SU-DHL-6 (cell line): ENCODE measurements around the gene OR6C70.

Source experiments
- H2AFZ ChIP-seq: fragments of 200-600 bp; sonication (generic); 2 replicates; pipeline ENCODE4 v1.6.1; 2014; ENCODE audit warnings: low read depth, mild to moderate bottlenecking, moderate library complexity, mixed read lengths, antibody characterized with exemption, low read length; ENCODE audit not compliant: severe bottlenecking
- H3F3A ChIP-seq: fragments of 200-600 bp; shearing (Covaris generic); 2 replicates; pipeline ENCODE4 v1.6.0; 2016; ENCODE audit warnings: antibody characterized with exemption, mild to moderate bottlenecking; ENCODE audit not compliant: insufficient read depth
- H3K27ac ChIP-seq: fragments of 200-600 bp; sonication (generic); 2 replicates; pipeline ENCODE4 v1.5.1; 2016; ENCODE audit warnings: low read depth, mild to moderate bottlenecking, low read length, moderate library complexity, mixed read lengths
- H3K27me3 ChIP-seq: fragments of 200-600 bp; sonication (generic), shearing (Covaris generic); 2 replicates; pipeline ENCODE4 v1.6.0; 2014; ENCODE audit warnings: mild to moderate bottlenecking, low read length
- H3K36me3 ChIP-seq: fragments of 200-600 bp; sonication (generic); 2 replicates; pipeline ENCODE4 v1.6.1; 2014; ENCODE audit warnings: mild to moderate bottlenecking, low read length, mixed read lengths
- H3K4me2 ChIP-seq: fragments of 300-600, 200-600 bp; shearing (Covaris generic), sonication (generic); 2 replicates; pipeline ENCODE4 v1.6.0; 2014; ENCODE audit warnings: low read length, low read depth, mild to moderate bottlenecking; ENCODE audit not compliant: poor library complexity, severe bottlenecking
- H3K4me3 ChIP-seq: fragments of 200-600 bp; sonication (generic); 2 replicates; pipeline ENCODE4 v1.5.1; 2014; ENCODE audit warnings: antibody characterized with exemption, low read length, mild to moderate bottlenecking, mixed read lengths; ENCODE audit not compliant: insufficient read depth, poor library complexity, severe bottlenecking
- H3K79me2 ChIP-seq: fragments of 200-600 bp; sonication (generic); 2 replicates; pipeline ENCODE4 v1.6.1; 2014; ENCODE audit warnings: mild to moderate bottlenecking, low read length, moderate library complexity; ENCODE audit not compliant: insufficient read depth
- H3K9ac ChIP-seq: fragments of 200-600 bp; sonication (generic); 2 replicates; pipeline ENCODE4 v1.7.0; 2014; ENCODE audit warnings: mild to moderate bottlenecking, low read length
- H3K9me2 ChIP-seq: fragments of 200-600 bp; sonication (generic); replicated peaks from 2 replicates; pipeline ENCODE4 v1.6.1; 2014; ENCODE audit warnings: low read length; ENCODE audit not compliant: insufficient read depth
- H3K9me3 ChIP-seq: fragments of 200-600 bp; sonication (generic); 2 replicates; pipeline ENCODE4 v1.6.1; 2014; ENCODE audit warnings: low read length, mixed read lengths; ENCODE audit not compliant: insufficient read depth
- H4K20me1 ChIP-seq: fragments of 200-600 bp; sonication (generic); 2 replicates; pipeline ENCODE4 v1.6.1; 2014; ENCODE audit warnings: low read depth, mild to moderate bottlenecking, antibody characterized with exemption, low read length, moderate library complexity, mixed read lengths
- EZH2phosphoT487 ChIP-seq: fragments of 200-600 bp; sonication (generic), shearing (Covaris generic); conservative IDR thresholded peaks from 2 replicates; pipeline ENCODE4 v1.6.1; 2018; ENCODE audit warnings: mild to moderate bottlenecking, antibody characterized with exemption, low read length, moderate library complexity, mixed read lengths
- TF ChIP-seq, protein P1 (sequence below): fragments of 200-600 bp; sonication (generic); IDR thresholded peaks from one replicate; pipeline ENCODE4 v1.5.1; 2017; ENCODE audit warnings: antibody characterized with exemption, mild to moderate bottlenecking, low read length, moderate library complexity; ENCODE audit not compliant: insufficient read depth, poor library complexity, severe bottlenecking

Gene OR6C70

GRCh38 chr12:55470088-55470829 is at the start of gene OR6C70:
OR6C70 (minus strand) TSS chr12:55470138; CDS start chr12:55470138, 0 bp downstream.
- no peaks in the 10 kb centered on the region for H3K27me3 ChIP-seq
- no peak within 1 kb of the TSS for H2AFZ ChIP-seq
- H3K4me3 ChIP-seq = no peak within 1 kb of the TSS
- H3F3A ChIP-seq = no peaks in the 10 kb centered on the region
- H3K9me2 ChIP-seq = no peaks in the 10 kb centered on the region
- no peak within 1 kb of the TSS for H3K9ac ChIP-seq
- H3K36me3 ChIP-seq = no peaks in the 10 kb centered on the region
- H3K9me3 ChIP-seq = no peaks in the 10 kb centered on the region
- H3K27ac ChIP-seq = no peak within 1 kb of the TSS
- TF ChIP-seq, protein P1, sequence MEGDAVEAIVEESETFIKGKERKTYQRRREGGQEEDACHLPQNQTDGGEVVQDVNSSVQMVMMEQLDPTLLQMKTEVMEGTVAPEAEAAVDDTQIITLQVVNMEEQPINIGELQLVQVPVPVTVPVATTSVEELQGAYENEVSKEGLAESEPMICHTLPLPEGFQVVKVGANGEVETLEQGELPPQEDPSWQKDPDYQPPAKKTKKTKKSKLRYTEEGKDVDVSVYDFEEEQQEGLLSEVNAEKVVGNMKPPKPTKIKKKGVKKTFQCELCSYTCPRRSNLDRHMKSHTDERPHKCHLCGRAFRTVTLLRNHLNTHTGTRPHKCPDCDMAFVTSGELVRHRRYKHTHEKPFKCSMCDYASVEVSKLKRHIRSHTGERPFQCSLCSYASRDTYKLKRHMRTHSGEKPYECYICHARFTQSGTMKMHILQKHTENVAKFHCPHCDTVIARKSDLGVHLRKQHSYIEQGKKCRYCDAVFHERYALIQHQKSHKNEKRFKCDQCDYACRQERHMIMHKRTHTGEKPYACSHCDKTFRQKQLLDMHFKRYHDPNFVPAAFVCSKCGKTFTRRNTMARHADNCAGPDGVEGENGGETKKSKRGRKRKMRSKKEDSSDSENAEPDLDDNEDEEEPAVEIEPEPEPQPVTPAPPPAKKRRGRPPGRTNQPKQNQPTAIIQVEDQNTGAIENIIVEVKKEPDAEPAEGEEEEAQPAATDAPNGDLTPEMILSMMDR = no peak
- no peak for TF ChIP-seq EZH2phosphoT487
- H3K4me2 ChIP-seq = no peak within 1 kb of the TSS
- H4K20me1 ChIP-seq = no peaks in the 10 kb centered on the region
- H3K79me2 ChIP-seq = no peaks in the 10 kb centered on the region

GRCh38 chr12:55516391-55516790 is 46.5 kb upstream of the OR6C70 start:
- no peak overlapping the region for H3K4me2 ChIP-seq

GRCh38 chr12:55515696-55516095 is 45.8 kb upstream of the OR6C70 start:
- no peak overlapping the region for H2AFZ ChIP-seq

More at GRCh38 chr12:55516391-55516790, 46.5 kb upstream of the OR6C70 start:
- Histone ChIP-seq H3K27ac (no peak overlapping the region), H3K27me3 (no peaks in the 10 kb centered on the region), H3K79me2 (no peaks in the 10 kb centered on the region), H3K9ac (no peak overlapping the region), H3F3A (no peaks in the 10 kb centered on the region), H3K4me3 (no peak overlapping the region), H4K20me1 (no peaks in the 10 kb centered on the region), H3K9me3 (no peaks in the 10 kb centered on the region), H2AFZ (no peak overlapping the region), H3K36me3 (no peaks in the 10 kb centered on the region), H3K9me2 (no peaks in the 10 kb centered on the region)
- TF ChIP-seq, protein P1 = no peak
- no peak for TF ChIP-seq EZH2phosphoT487

More at GRCh38 chr12:55515696-55516095, 45.8 kb upstream of the OR6C70 start:
- Histone ChIP-seq H4K20me1 (no peaks in the 10 kb centered on the region), H3K27me3 (no peaks in the 10 kb centered on the region), H3K79me2 (no peaks in the 10 kb centered on the region), H3K27ac (no peak overlapping the region), H3K9me3 (no peaks in the 10 kb centered on the region), H3K36me3 (no peaks in the 10 kb centered on the region), H3F3A (no peaks in the 10 kb centered on the region), H3K9me2 (no peaks in the 10 kb centered on the region), H3K4me2 (no peak overlapping the region), H3K4me3 (no peak overlapping the region), H3K9ac (no peak overlapping the region)
- TF ChIP-seq, protein P1 = no peak
- no peak for TF ChIP-seq EZH2phosphoT487
